Measurements from ENCODE around the gene NKG7. TPM values are rescaled to one million over a fixed set of nuclear protein-coding genes. Genes with fewer than 3 reads are reported as not detected.

NKG7 gene
- total RNA-seq, 1 donor from 2014 or later, result not detected

DNA sequence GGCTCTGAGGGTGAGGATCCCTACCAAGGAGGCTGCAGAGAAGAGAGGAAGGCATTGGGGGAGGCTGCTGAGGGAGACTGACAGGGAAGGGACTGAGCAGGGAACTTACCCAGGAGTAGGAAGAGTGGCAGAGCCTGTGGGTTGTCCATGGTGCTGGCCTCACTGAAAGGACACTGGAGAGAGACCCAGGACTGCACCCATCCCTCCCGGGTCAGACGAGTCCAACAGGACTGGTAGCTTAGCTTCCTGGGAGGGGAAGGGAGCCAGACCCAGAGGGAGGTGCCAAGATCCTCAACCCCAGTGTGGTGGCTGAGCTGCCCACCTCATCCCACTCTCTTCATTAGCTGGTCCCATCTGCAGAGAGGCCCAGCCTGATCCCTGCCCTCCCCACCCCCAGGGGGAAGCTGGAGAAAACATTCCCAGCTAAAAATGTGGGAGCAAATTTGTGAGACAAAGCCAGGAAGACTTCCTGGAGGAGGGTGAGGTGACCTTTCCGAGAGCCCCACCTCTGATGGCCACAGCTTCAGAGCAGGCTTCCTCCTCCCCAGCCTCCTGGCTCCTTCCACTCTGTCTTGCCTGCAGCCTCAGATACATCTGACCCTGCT lies 30.4 kb downstream of the NKG7 start, which contains the start of gene VSIG10L:
Gene VSIG10L (minus strand): TSS at position 164 of the 605 bp plus-strand sequence. CDS start 15 bp downstream, at position 149.
- DNase-seq (ENCODE audit: low read depth), result no peak

GRCh38 chr19:51341066-51341465 lies 31.4 kb downstream of the NKG7 start:
- H3K4me3 ChIP-seq (ENCODE audit: low read depth, low read length), result no peak overlapping the region
- H3K36me3 ChIP-seq (ENCODE audit: control insufficient read depth, insufficient read depth, low read length), result peaks cover 2% of the 10 kb centered on the region
- FAIRE-seq (no peak), DNase-seq (ENCODE audit: low read depth) (no peak)
- H3K27me3 ChIP-seq (ENCODE audit: control insufficient read depth, insufficient read depth, low read length), result no peaks in the 10 kb centered on the region
- no peak for TF ChIP-seq CTCF (IDR thresholded peaks at IDR 0.05; ENCODE audit: insufficient read depth, low read length, severe bottlenecking)

More for the DNA sequence above, 30.4 kb downstream of the NKG7 start, which contains the start of gene VSIG10L:
- Histone ChIP-seq H3K36me3 (ENCODE audit: control insufficient read depth, insufficient read depth, low read length) (peaks cover 3% of the 10 kb centered on the region), H3K4me3 (ENCODE audit: low read depth, low read length) (no peak within 1 kb of the TSS), H3K27me3 (ENCODE audit: control insufficient read depth, insufficient read depth, low read length) (no peaks in the 10 kb centered on the region)
- FAIRE-seq, result no peak
- TF ChIP-seq CTCF (IDR thresholded peaks at IDR 0.05; ENCODE audit: insufficient read depth, low read length, severe bottlenecking), result no peak

GRCh38 chr19:51339687-51340656 lies 32.5 kb downstream of the NKG7 start:
- H3K36me3 ChIP-seq (ENCODE audit: control insufficient read depth, insufficient read depth, low read length), result no peaks in the 10 kb centered on the region
- peak; percentile 85 for DNase-seq (ENCODE audit: low read depth)
- peak; percentile 26 for TF ChIP-seq CTCF (IDR thresholded peaks at IDR 0.05; ENCODE audit: insufficient read depth, low read length, severe bottlenecking)
- H3K27me3 ChIP-seq (ENCODE audit: control insufficient read depth, insufficient read depth, low read length), result no peaks in the 10 kb centered on the region
- H3K4me3 ChIP-seq (ENCODE audit: low read depth, low read length), result peak overlapping the region; percentile 50
- no peak for FAIRE-seq

DNA sequence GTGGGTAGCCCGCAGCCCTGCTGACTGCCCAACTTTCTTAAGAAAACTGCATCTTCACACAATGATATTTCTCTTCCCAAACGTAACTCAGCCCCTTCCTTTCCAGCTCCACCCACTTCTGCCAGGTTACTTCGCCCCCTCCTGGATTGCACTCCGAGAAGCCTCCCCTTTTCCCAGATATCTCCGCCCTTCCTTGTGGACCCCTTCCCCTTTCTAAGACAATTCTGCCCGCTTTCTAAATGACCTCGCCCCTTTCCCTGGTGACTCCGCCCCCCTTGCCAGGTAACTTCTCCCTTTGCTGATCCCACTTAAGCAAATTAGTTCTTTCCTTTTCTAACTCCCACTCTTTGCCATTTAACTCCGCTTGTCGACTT lies 33.2 kb downstream of the NKG7 start:
- FAIRE-seq (no peak), DNase-seq (ENCODE audit: low read depth) (no peak)
- no peak for TF ChIP-seq CTCF (IDR thresholded peaks at IDR 0.05; ENCODE audit: insufficient read depth, low read length, severe bottlenecking)
- no peaks in the 10 kb centered on the region for H3K27me3 ChIP-seq (ENCODE audit: control insufficient read depth, insufficient read depth, low read length)
- no peaks in the 10 kb centered on the region for H3K36me3 ChIP-seq (ENCODE audit: control insufficient read depth, insufficient read depth, low read length)
- H3K4me3 ChIP-seq (ENCODE audit: low read depth, low read length), result peak overlapping the region; percentile 50

GRCh38 chr19:51338563-51339312 lies 33.7 kb downstream of the NKG7 start:
- Histone ChIP-seq H3K36me3 (ENCODE audit: control insufficient read depth, insufficient read depth, low read length) (no peaks in the 10 kb centered on the region), H3K27me3 (ENCODE audit: control insufficient read depth, insufficient read depth, low read length) (no peaks in the 10 kb centered on the region), H3K4me3 (ENCODE audit: low read depth, low read length) (peak overlapping the region; percentile 50)
- FAIRE-seq (no peak), DNase-seq (ENCODE audit: low read depth) (peak; percentile 53)
- TF ChIP-seq CTCF (IDR thresholded peaks at IDR 0.05; ENCODE audit: insufficient read depth, low read length, severe bottlenecking), result peak; percentile 85

All from bronchial epithelial cell (primary cell).